Fibroblast of the aortic adventitia (primary cell): ENCODE measurements around the gene AKT3. TPM values are rescaled to one million over a fixed set of nuclear protein-coding genes. Genes with fewer than 3 reads are reported as not detected.

ENCODE experiments used
- DNase-seq: peaks from one replicate; pipeline ENCODE4 v3.0.0-alpha.2; 2010; ENCODE audit warnings: low read depth
- H3K4me3 ChIP-seq: 2 replicates; pipeline ENCODE4 v1.5.1; 2011; ENCODE audit warnings: low read depth, mild to moderate bottlenecking, control low read depth, low read length, moderate library complexity
- CTCF ChIP-seq: IDR thresholded peaks from 2 replicates; pipeline ENCODE4 v1.5.1; 2011; ENCODE audit warnings: mild to moderate bottlenecking, low read length, control low read depth, inconsistent platforms; ENCODE audit not compliant: insufficient read depth
- total RNA-seq: library from RNA; depleted of rRNA; stranded (reverse); fragments of >200 nt; gene quantifications from 2 replicates; pipeline ENCODE4 v1.2.3, GENCODE V29; 2012; ENCODE audit warnings: low replicate concordance

The AKT3 gene
- total RNA-seq, 1 donor: 36.6 TPM

- TF ChIP-seq CTCF: no peak
- no peak for DNase-seq
- H3K4me3 ChIP-seq: no peak overlapping the region
Observed at GRCh38 chr1:243738020-243738419, 112.0 kb downstream of the AKT3 start.

- TF ChIP-seq CTCF: no peak
- no peak for DNase-seq
- H3K4me3 ChIP-seq: no peak overlapping the region
Observed at GRCh38 chr1:243735457-243735856, 114.6 kb downstream of the AKT3 start.

- DNase-seq: no peak
- TF ChIP-seq CTCF: no peak
- no peak overlapping the region for H3K4me3 ChIP-seq
Observed at GRCh38 chr1:243734308-243734695, 115.7 kb downstream of the AKT3 start.

GRCh38 chr1:243733670-243734307 is 116.3 kb downstream of the AKT3 start:
- no peak overlapping the region for H3K4me3 ChIP-seq
- DNase-seq: no peak
- no peak for TF ChIP-seq CTCF

- no peak for DNase-seq
- H3K4me3 ChIP-seq: no peak overlapping the region
- no peak for TF ChIP-seq CTCF
Observed at GRCh38 chr1:243732637-243733036, 117.4 kb downstream of the AKT3 start.

- no peak for DNase-seq
- no peak overlapping the region for H3K4me3 ChIP-seq
- TF ChIP-seq CTCF: no peak
Observed at GRCh38 chr1:243731974-243732625, 117.9 kb downstream of the AKT3 start.
